ENCODE results near the gene SUN1.
"Not testable (repeated sequence)": the region's sequence is repeated elsewhere in the genome, so short reads cannot be mapped to it uniquely, and the experiment has no call there.

Gene SUN1

GRCh38 chr7:844514-844913 is 12.2 kb downstream of the SUN1 start:
- H3K36me3 ChIP-seq (ENCODE audit: control insufficient read depth in 1 of 2, insufficient read depth in 2 of 2, low read length in 2 of 2): peaks cover 26 to 59% of the 10 kb centered on the region in 2 donors
- no peak overlapping the region for H3K27ac ChIP-seq (ENCODE audit: low read depth, low read length)
- no peak overlapping the region for H3K4me3 ChIP-seq (ENCODE audit: low read depth in 1 of 2, low read length in 2 of 2)
- H3K9ac ChIP-seq (ENCODE audit: low read depth in 1 of 2, low read length in 2 of 2): no peak overlapping the region
- no peaks in the 10 kb centered on the region for H3K9me3 ChIP-seq (ENCODE audit: control insufficient read depth in 1 of 2, low read length in 2 of 2)
- H3K27me3 ChIP-seq (ENCODE audit: control insufficient read depth in 1 of 2, insufficient read depth in 2 of 2, low read length in 2 of 2): no peaks in the 10 kb centered on the region
- H3K4me1 ChIP-seq (ENCODE audit: control insufficient read depth in 1 of 2, insufficient read depth in 2 of 2, low read length in 2 of 2): peaks cover 0 to 7% of the 10 kb centered on the region in 2 donors

- no peak overlapping the region for H3K4me3 ChIP-seq (ENCODE audit: low read depth in 1 of 2, low read length in 2 of 2)
- H3K36me3 ChIP-seq (ENCODE audit: control insufficient read depth in 1 of 2, insufficient read depth in 2 of 2, low read length in 2 of 2): peaks cover 28 to 60% of the 10 kb centered on the region in 2 donors
- H3K27ac ChIP-seq (ENCODE audit: low read depth, low read length): no peak overlapping the region
- H3K4me1 ChIP-seq (ENCODE audit: control insufficient read depth in 1 of 2, insufficient read depth in 2 of 2, low read length in 2 of 2): peaks cover 0 to 7% of the 10 kb centered on the region in 2 donors
- no peak overlapping the region for H3K9ac ChIP-seq (ENCODE audit: low read depth in 1 of 2, low read length in 2 of 2)
- H3K27me3 ChIP-seq (ENCODE audit: control insufficient read depth in 1 of 2, insufficient read depth in 2 of 2, low read length in 2 of 2): no peaks in the 10 kb centered on the region
- H3K9me3 ChIP-seq (ENCODE audit: control insufficient read depth in 1 of 2, low read length in 2 of 2): no peaks in the 10 kb centered on the region
Observed at GRCh38 chr7:845091-845490, 12.8 kb downstream of the SUN1 start.

- Histone ChIP-seq H3K36me3 (ENCODE audit: control insufficient read depth in 1 of 2, insufficient read depth in 2 of 2, low read length in 2 of 2) (peaks cover 26 to 57% of the 10 kb centered on the region in 2 donors), H3K9me3 (ENCODE audit: control insufficient read depth in 1 of 2, low read length in 2 of 2) (no peaks in the 10 kb centered on the region), H3K27ac (ENCODE audit: low read depth, low read length) (no peak overlapping the region), H3K4me3 (ENCODE audit: low read depth in 1 of 2, low read length in 2 of 2) (no peak overlapping the region), H3K27me3 (ENCODE audit: control insufficient read depth in 1 of 2, insufficient read depth in 2 of 2, low read length in 2 of 2) (no peaks in the 10 kb centered on the region), H3K9ac (ENCODE audit: low read depth in 1 of 2, low read length in 2 of 2) (no peak overlapping the region), H3K4me1 (ENCODE audit: control insufficient read depth in 1 of 2, insufficient read depth in 2 of 2, low read length in 2 of 2) (peaks cover 0 to 7% of the 10 kb centered on the region in 2 donors)
Observed at GRCh38 chr7:845731-846130, 13.5 kb downstream of the SUN1 start.

- not testable (repeated sequence) for H3K27ac ChIP-seq (ENCODE audit: low read depth, low read length); H3K4me3 ChIP-seq (ENCODE audit: low read depth in 1 of 2, low read length in 2 of 2); H3K9me3 ChIP-seq (ENCODE audit: control insufficient read depth in 1 of 2, low read length in 2 of 2); H3K9ac ChIP-seq (ENCODE audit: low read depth in 1 of 2, low read length in 2 of 2); H3K4me1 ChIP-seq (ENCODE audit: control insufficient read depth in 1 of 2, insufficient read depth in 2 of 2, low read length in 2 of 2); H3K27me3 ChIP-seq (ENCODE audit: control insufficient read depth in 1 of 2, insufficient read depth in 2 of 2, low read length in 2 of 2)
- H3K36me3 ChIP-seq (ENCODE audit: control insufficient read depth in 1 of 2, insufficient read depth in 2 of 2, low read length in 2 of 2): peaks cover 26 to 66% of the 10 kb centered on the region in 2 donors
Observed at GRCh38 chr7:846958-847650, 14.8 kb downstream of the SUN1 start.

GRCh38 chr7:847728-848127 is 15.5 kb downstream of the SUN1 start:
- H3K27me3 ChIP-seq (ENCODE audit: control insufficient read depth in 1 of 2, insufficient read depth in 2 of 2, low read length in 2 of 2); H3K9me3 ChIP-seq (ENCODE audit: control insufficient read depth in 1 of 2, low read length in 2 of 2); H3K9ac ChIP-seq (ENCODE audit: low read depth in 1 of 2, low read length in 2 of 2); H3K4me3 ChIP-seq (ENCODE audit: low read depth in 1 of 2, low read length in 2 of 2); H3K4me1 ChIP-seq (ENCODE audit: control insufficient read depth in 1 of 2, insufficient read depth in 2 of 2, low read length in 2 of 2); H3K27ac ChIP-seq (ENCODE audit: low read depth, low read length): not testable (repeated sequence)
- peaks cover 20 to 66% of the 10 kb centered on the region in 2 donors for H3K36me3 ChIP-seq (ENCODE audit: control insufficient read depth in 1 of 2, insufficient read depth in 2 of 2, low read length in 2 of 2)

GRCh38 chr7:849145-849544 is 16.9 kb downstream of the SUN1 start:
- Histone ChIP-seq H3K36me3 (ENCODE audit: control insufficient read depth in 1 of 2, insufficient read depth in 2 of 2, low read length in 2 of 2) (peaks cover 27 to 71% of the 10 kb centered on the region in 2 donors), H3K4me1 (ENCODE audit: control insufficient read depth in 1 of 2, insufficient read depth in 2 of 2, low read length in 2 of 2) (no peaks in the 10 kb centered on the region), H3K4me3 (ENCODE audit: low read depth in 1 of 2, low read length in 2 of 2) (no peak overlapping the region), H3K27ac (ENCODE audit: low read depth, low read length) (no peak overlapping the region), H3K9ac (ENCODE audit: low read depth in 1 of 2, low read length in 2 of 2) (no peak overlapping the region), H3K27me3 (ENCODE audit: control insufficient read depth in 1 of 2, insufficient read depth in 2 of 2, low read length in 2 of 2) (no peaks in the 10 kb centered on the region), H3K9me3 (ENCODE audit: control insufficient read depth in 1 of 2, low read length in 2 of 2) (no peaks in the 10 kb centered on the region)

GRCh38 chr7:849781-850180 is 17.5 kb downstream of the SUN1 start:
- H3K27ac ChIP-seq (ENCODE audit: low read depth, low read length): no peak overlapping the region
- peaks cover 27 to 68% of the 10 kb centered on the region in 2 donors for H3K36me3 ChIP-seq (ENCODE audit: control insufficient read depth in 1 of 2, insufficient read depth in 2 of 2, low read length in 2 of 2)
- H3K4me1 ChIP-seq (ENCODE audit: control insufficient read depth in 1 of 2, insufficient read depth in 2 of 2, low read length in 2 of 2): no peaks in the 10 kb centered on the region
- no peaks in the 10 kb centered on the region for H3K27me3 ChIP-seq (ENCODE audit: control insufficient read depth in 1 of 2, insufficient read depth in 2 of 2, low read length in 2 of 2)
- no peak overlapping the region for H3K4me3 ChIP-seq (ENCODE audit: low read depth in 1 of 2, low read length in 2 of 2)
- no peaks in the 10 kb centered on the region for H3K9me3 ChIP-seq (ENCODE audit: control insufficient read depth in 1 of 2, low read length in 2 of 2)
- H3K9ac ChIP-seq (ENCODE audit: low read depth in 1 of 2, low read length in 2 of 2): no peak overlapping the region

GRCh38 chr7:851204-851603 is 18.9 kb downstream of the SUN1 start:
- no peaks in the 10 kb centered on the region for H3K4me1 ChIP-seq (ENCODE audit: control insufficient read depth in 1 of 2, insufficient read depth in 2 of 2, low read length in 2 of 2)
- H3K9me3 ChIP-seq (ENCODE audit: control insufficient read depth in 1 of 2, low read length in 2 of 2): no peaks in the 10 kb centered on the region
- peaks cover 27 to 70% of the 10 kb centered on the region in 2 donors for H3K36me3 ChIP-seq (ENCODE audit: control insufficient read depth in 1 of 2, insufficient read depth in 2 of 2, low read length in 2 of 2)
- no peak overlapping the region for H3K4me3 ChIP-seq (ENCODE audit: low read depth in 1 of 2, low read length in 2 of 2)
- no peaks in the 10 kb centered on the region for H3K27me3 ChIP-seq (ENCODE audit: control insufficient read depth in 1 of 2, insufficient read depth in 2 of 2, low read length in 2 of 2)
- no peak overlapping the region for H3K27ac ChIP-seq (ENCODE audit: low read depth, low read length)
- no peak overlapping the region for H3K9ac ChIP-seq (ENCODE audit: low read depth in 1 of 2, low read length in 2 of 2)

GRCh38 chr7:853366-854117 is 21.3 kb downstream of the SUN1 start:
- Histone ChIP-seq H3K4me1 (ENCODE audit: control insufficient read depth in 1 of 2, insufficient read depth in 2 of 2, low read length in 2 of 2) (no peaks in the 10 kb centered on the region), H3K9me3 (ENCODE audit: control insufficient read depth in 1 of 2, low read length in 2 of 2) (no peaks in the 10 kb centered on the region), H3K36me3 (ENCODE audit: control insufficient read depth in 1 of 2, insufficient read depth in 2 of 2, low read length in 2 of 2) (peaks cover 29 to 85% of the 10 kb centered on the region in 2 donors), H3K4me3 (ENCODE audit: low read depth in 1 of 2, low read length in 2 of 2) (no peak overlapping the region), H3K27me3 (ENCODE audit: control insufficient read depth in 1 of 2, insufficient read depth in 2 of 2, low read length in 2 of 2) (no peaks in the 10 kb centered on the region), H3K27ac (ENCODE audit: low read depth, low read length) (no peak overlapping the region), H3K9ac (ENCODE audit: low read depth in 1 of 2, low read length in 2 of 2) (no peak overlapping the region)

- Histone ChIP-seq H3K4me3 (ENCODE audit: low read depth in 1 of 2, low read length in 2 of 2) (no peak overlapping the region), H3K36me3 (ENCODE audit: control insufficient read depth in 1 of 2, insufficient read depth in 2 of 2, low read length in 2 of 2) (peaks cover 28 to 86% of the 10 kb centered on the region in 2 donors), H3K9me3 (ENCODE audit: control insufficient read depth in 1 of 2, low read length in 2 of 2) (no peaks in the 10 kb centered on the region), H3K4me1 (ENCODE audit: control insufficient read depth in 1 of 2, insufficient read depth in 2 of 2, low read length in 2 of 2) (no peaks in the 10 kb centered on the region), H3K27me3 (ENCODE audit: control insufficient read depth in 1 of 2, insufficient read depth in 2 of 2, low read length in 2 of 2) (no peaks in the 10 kb centered on the region), H3K27ac (ENCODE audit: low read depth, low read length) (no peak overlapping the region), H3K9ac (ENCODE audit: low read depth in 1 of 2, low read length in 2 of 2) (no peak overlapping the region)
Observed at GRCh38 chr7:854118-854775, 22.0 kb downstream of the SUN1 start.

Measured in duodenal mucosa (tissue), 2 donors.